SKM-1 treated with dmso at 0.1 percent for 144 hours (cell line): ENCODE data around the gene RHNO1.

Experiments
- DNase-seq: peaks from one replicate; lab custom pipeline; 2025; ENCODE audit not compliant: unreplicated experiment; lab: John Stamatoyannopoulos, UW

Gene RHNO1

GRCh38 chr12:2900642-2901041 is 23.6 kb downstream of the RHNO1 start:
- DNase-seq = no peak

GRCh38 chr12:2902272-2902880 is 25.4 kb downstream of the RHNO1 start:
- no peak for DNase-seq

- no peak for DNase-seq
Measured at GRCh38 chr12:2904260-2904659, 27.2 kb downstream of the RHNO1 start.

- no peak for DNase-seq
Measured at GRCh38 chr12:2912216-2912575, 35.2 kb downstream of the RHNO1 start.

GRCh38 chr12:2919249-2919648 is 42.2 kb downstream of the RHNO1 start:
- DNase-seq = no peak

GRCh38 chr12:2922329-2922728 is 45.3 kb downstream of the RHNO1 start:
- DNase-seq = no peak

GRCh38 chr12:2923057-2923456 is 46.0 kb downstream of the RHNO1 start:
- DNase-seq = no peak

GRCh38 chr12:2924019-2924418 is 47.0 kb downstream of the RHNO1 start:
- no peak for DNase-seq

- no peak for DNase-seq
Measured at GRCh38 chr12:2925322-2925995, 48.4 kb downstream of the RHNO1 start.

GRCh38 chr12:2930865-2931264 is 53.8 kb downstream of the RHNO1 start:
- no peak for DNase-seq

GRCh38 chr12:2933586-2933985 is 56.6 kb downstream of the RHNO1 start:
- DNase-seq = no peak

- no peak for DNase-seq
Measured at GRCh38 chr12:2934371-2934770, 57.3 kb downstream of the RHNO1 start.

- no peak for DNase-seq
Measured at GRCh38 chr12:2936301-2936700, 59.3 kb downstream of the RHNO1 start.

GRCh38 chr12:2937500-2937899 is 60.5 kb downstream of the RHNO1 start:
- no peak for DNase-seq
